A549 (cell line): ENCODE data around the gene FKTN. TPM values are rescaled to one million over a fixed set of nuclear protein-coding genes. Genes with fewer than 3 reads are reported as not detected.

Experiments used
- ATAC-seq, 2 experiments: fragments of 200-7000 bp in 1 of 2; fragments of >200 bp in 1 of 2; cut with Nextera tagmentation in 1 of 2; cut with Tn5 transposase in 1 of 2; 3 replicates each; pipeline versions ENCODE4 v1.8.0 to v1.9.1; 2018 to 2020; ENCODE audit warnings: mild to moderate bottlenecking in 1 of 2, moderate library complexity in 1 of 2
- CTCF ChIA-PET: fragments of 300-600 bp; sonication (Branson Sonifier 250); formaldehyde crosslinking; extraction: SDS; loops from one replicate; lab custom pipeline; 2021; ENCODE audit warnings: antibody characterized with exemption, inconsistent platforms; lab: Yijun Ruan, JAX
- POLR2A ChIA-PET: fragments of 350-600 bp; formaldehyde crosslinking; extraction: SDS; loops from one replicate; lab custom pipeline; 2021; ENCODE audit warnings: antibody characterized with exemption, inconsistent platforms; lab: Yijun Ruan, JAX
- DNase-seq, 2 experiments: peaks; one replicate each; pipeline versions ENCODE4 v3.0.0 to v3.0.0-alpha.2; 2011 to 2016; ENCODE audit warnings: low read depth in 1 of 2, low spot score in 1 of 2
- FAIRE-seq: peaks from 2 replicates; lab custom pipeline; 2011; peaks lifted over from hg19 to GRCh38; lab: Jason Lieb, UNC
- H3K27ac ChIP-seq, 2 experiments: fragments of >200 bp; sonication (Bioruptor Twin); formaldehyde crosslinking; 3 replicates each; pipeline ENCODE4 v1.5.1; 2016 to 2017
- H3K4me1 ChIP-seq: fragments of >200 bp; sonication (Bioruptor Twin); formaldehyde crosslinking; 3 replicates; pipeline ENCODE4 v1.6.1; 2016
- H3K4me2 ChIP-seq: fragments of >200 bp; sonication (Bioruptor Twin); formaldehyde crosslinking; 3 replicates; pipeline ENCODE4 v1.6.1; 2016
- H3K4me3 ChIP-seq: fragments of >200 bp; sonication (Bioruptor Twin); formaldehyde crosslinking; 3 replicates; pipeline ENCODE4 v1.5.1; 2016
- H3K9me3 ChIP-seq: fragments of >200 bp; sonication (Bioruptor Twin); formaldehyde crosslinking; 3 replicates; pipeline ENCODE4 v1.6.1; 2016
- CHD4 ChIP-seq: fragments of 200-600 bp; sonication (generic); IDR thresholded peaks from 2 replicates; pipeline ENCODE4 v1.6.1; 2016; ENCODE audit warnings: antibody characterized with exemption, mild to moderate bottlenecking, borderline replicate concordance
- EHF ChIP-seq: fragments of 250-450 bp; sonication (Bioruptor Pico); IDR thresholded peaks from 2 replicates; pipeline ENCODE4 v1.5.0; 2020; ENCODE audit warnings: mild to moderate bottlenecking
- ESRRA ChIP-seq: fragments of 150-350 bp; IDR thresholded peaks from 2 replicates; pipeline ENCODE4 v1.6.1; 2014; ENCODE audit warnings: mild to moderate bottlenecking, low read length, borderline replicate concordance
- FOSB ChIP-seq: fragments of 250-450 bp; sonication (Bioruptor Pico); IDR thresholded peaks from 2 replicates; pipeline ENCODE4 v1.5.0; 2020; ENCODE audit warnings: mild to moderate bottlenecking, moderate library complexity
- FOSL2 ChIP-seq, 2 experiments: fragments of 450-650 bp in 1 of 2; fragments of >200 bp in 1 of 2; sonication (Bioruptor Twin) in 1 of 2; formaldehyde crosslinking; IDR thresholded peaks; 2 replicates each; pipeline versions ENCODE4 v1.5.0 to v1.6.1; 2016 to 2020; ENCODE audit warnings: mild to moderate bottlenecking in 1 of 2, moderate library complexity in 1 of 2
- GATA3 ChIP-seq: IDR thresholded peaks from 2 replicates; pipeline ENCODE4 v1.6.1; 2012; ENCODE audit warnings: borderline replicate concordance
- HOXA7 ChIP-seq: fragments of 250-450 bp; sonication (Bioruptor Pico); IDR thresholded peaks from 2 replicates; pipeline ENCODE4 v1.5.0; 2020; ENCODE audit warnings: mild to moderate bottlenecking, moderate library complexity
- HOXB5 ChIP-seq: fragments of 250-450 bp; sonication (Bioruptor Pico); IDR thresholded peaks from 2 replicates; pipeline ENCODE4 v1.5.0; 2020; ENCODE audit warnings: mild to moderate bottlenecking, moderate library complexity
- JUNB ChIP-seq: fragments of >200 bp; sonication (Bioruptor Twin); formaldehyde crosslinking; IDR thresholded peaks from 2 replicates; pipeline ENCODE4 v1.6.1; 2016
- MAFK ChIP-seq: fragments of 450-650 bp; IDR thresholded peaks from 2 replicates; pipeline ENCODE4 v1.6.1; 2014; ENCODE audit not compliant: partially characterized antibody
- POLR2AphosphoS2 ChIP-seq: conservative IDR thresholded peaks from 2 replicates; pipeline ENCODE4 v1.6.1; 2012; ENCODE audit warnings: low read length, improper control_type of control experiment, inconsistent platforms
- RARB ChIP-seq: fragments of 250-450 bp; sonication (Bioruptor Pico); IDR thresholded peaks from 2 replicates; pipeline ENCODE4 v1.8.0; 2021; ENCODE audit warnings: mild to moderate bottlenecking, moderate library complexity
- RCOR1 ChIP-seq: fragments of 150-350 bp; IDR thresholded peaks from 2 replicates; pipeline ENCODE4 v1.6.1; 2014; ENCODE audit warnings: antibody characterized with exemption, low read length, low read depth
- TFCP2L1 ChIP-seq: fragments of 250-450 bp; sonication (Bioruptor Pico); IDR thresholded peaks from 2 replicates; pipeline ENCODE4 v1.5.0; 2021; ENCODE audit warnings: mild to moderate bottlenecking
- TP53 ChIP-seq: fragments of 250-450 bp; sonication (Bioruptor Pico); IDR thresholded peaks from 2 replicates; pipeline ENCODE4 v1.5.0; 2021; ENCODE audit warnings: mild to moderate bottlenecking, moderate library complexity
- ZFP36 ChIP-seq: fragments of 450-650 bp; IDR thresholded peaks from 2 replicates; pipeline ENCODE4 v1.6.1; 2014; ENCODE audit warnings: borderline replicate concordance; ENCODE audit not compliant: partially characterized antibody
- ZSCAN20 ChIP-seq: fragments of 250-450 bp; sonication (Bioruptor Pico); IDR thresholded peaks from 2 replicates; pipeline ENCODE4 v1.8.0; 2022; ENCODE audit warnings: mild to moderate bottlenecking, moderate library complexity
- WGBS: methylation state at CpG from one replicate; pipeline ENCODE4 v1.1.6; 2017; ENCODE audit errors: missing lambda C conversion rate; 5-methylcytosine and 5-hydroxymethylcytosine counted together
- polyA plus RNA-seq, 4 experiments: library from polyadenylated mRNA; depleted of rRNA in 3 of 4; stranded (reverse); fragments of >200 nt; fragmentation: RNase III in 1 of 4; extraction: RNeasy Plus Mini Kit Qiagen cat#74134 plus additional on column Dnase treatment in 1 of 4; gene quantifications; 2 replicates in 3 of 4; 3 replicates in 1 of 4; pipeline ENCODE4 v1.2.3, GENCODE V29; 2011 to 2017
- TF ChIP-seq, protein P1 (sequence below): fragments of 450-650 bp; IDR thresholded peaks from 2 replicates; pipeline ENCODE4 v1.6.1; 2014; ENCODE audit warnings: antibody characterized with exemption
- TF ChIP-seq, protein P2 (sequence below): fragments of 200-600 bp; sonication (generic); IDR thresholded peaks from 2 replicates; pipeline ENCODE4 v1.6.1; 2016; ENCODE audit warnings: antibody characterized with exemption, mild to moderate bottlenecking, moderate library complexity
- TF ChIP-seq, protein P3 (sequence below): IDR thresholded peaks from 2 replicates; pipeline ENCODE4 v1.6.1; 2012

FKTN gene
- polyA plus RNA-seq, 2 of the 4 experiments (the other 2 are of a cell fraction): 10.3 to 21.0 TPM

DNA sequence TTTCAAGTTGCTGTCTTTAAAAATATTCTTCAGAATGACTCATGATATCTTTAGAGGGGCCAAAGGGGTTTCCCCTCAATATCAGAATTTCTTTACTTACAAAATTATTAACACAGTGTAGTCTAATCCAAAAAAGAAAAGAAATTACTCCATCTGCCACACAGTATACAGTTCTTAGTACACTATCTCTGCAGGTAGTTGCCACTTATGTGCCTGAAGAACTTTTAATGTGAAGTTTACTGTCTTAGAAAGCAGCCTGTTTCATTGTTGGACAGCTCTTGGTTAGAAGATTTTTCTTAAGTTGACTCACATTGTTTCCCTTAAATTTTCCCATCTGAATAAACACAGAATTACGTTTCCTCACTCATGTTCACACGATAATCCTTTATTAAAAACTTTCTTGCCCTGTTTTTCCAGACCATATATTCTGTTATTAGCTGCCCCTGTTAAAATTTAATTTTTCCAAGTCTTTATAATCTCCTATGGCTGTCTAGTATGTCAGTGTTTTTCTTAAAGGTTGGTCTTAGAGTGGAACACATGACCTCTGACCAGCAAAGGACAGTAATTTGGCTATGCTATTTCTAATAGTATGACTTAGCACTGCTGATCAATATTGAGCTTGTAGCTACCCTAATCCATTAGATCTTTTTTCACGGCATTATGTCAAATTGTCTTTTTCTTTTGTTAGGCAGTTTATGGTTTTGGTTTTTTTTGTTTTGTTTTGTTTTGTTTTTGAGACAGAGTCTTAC lies 21.8 kb upstream of the FKTN start:
- DNase-seq (no peak), FAIRE-seq (no peak), ATAC-seq (no peak)
- 88% methylated on average over 3 of the region's 3 CpGs for WGBS
- Histone ChIP-seq H3K4me2 (no peak overlapping the region), H3K9me3 (no peaks in the 10 kb centered on the region), H3K4me1 (no peaks in the 10 kb centered on the region), H3K4me3 (no peak overlapping the region), H3K27ac (no peak overlapping the region)
- ChIA-PET CTCF (interaction anchor here (0.5 kb wide), 1 partner anchor 263 kb away, joined by 4 read pairs; no protein-coding TSS in a partner anchor), POLR2A (no interaction called here)
- TF ChIP-seq, protein P1, sequence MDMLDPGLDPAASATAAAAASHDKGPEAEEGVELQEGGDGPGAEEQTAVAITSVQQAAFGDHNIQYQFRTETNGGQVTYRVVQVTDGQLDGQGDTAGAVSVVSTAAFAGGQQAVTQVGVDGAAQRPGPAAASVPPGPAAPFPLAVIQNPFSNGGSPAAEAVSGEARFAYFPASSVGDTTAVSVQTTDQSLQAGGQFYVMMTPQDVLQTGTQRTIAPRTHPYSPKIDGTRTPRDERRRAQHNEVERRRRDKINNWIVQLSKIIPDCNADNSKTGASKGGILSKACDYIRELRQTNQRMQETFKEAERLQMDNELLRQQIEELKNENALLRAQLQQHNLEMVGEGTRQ: no peak
- TF ChIP-seq FOSB (CRISPR knock-in tag) (no peak), TP53 (CRISPR knock-in tag) (no peak), HOXA7 (CRISPR knock-in tag) (no peak), MAFK (no peak), ZFP36 (no peak), POLR2AphosphoS2 (no peak), RARB (CRISPR knock-in tag) (no peak)
- TF ChIP-seq, protein P2, sequence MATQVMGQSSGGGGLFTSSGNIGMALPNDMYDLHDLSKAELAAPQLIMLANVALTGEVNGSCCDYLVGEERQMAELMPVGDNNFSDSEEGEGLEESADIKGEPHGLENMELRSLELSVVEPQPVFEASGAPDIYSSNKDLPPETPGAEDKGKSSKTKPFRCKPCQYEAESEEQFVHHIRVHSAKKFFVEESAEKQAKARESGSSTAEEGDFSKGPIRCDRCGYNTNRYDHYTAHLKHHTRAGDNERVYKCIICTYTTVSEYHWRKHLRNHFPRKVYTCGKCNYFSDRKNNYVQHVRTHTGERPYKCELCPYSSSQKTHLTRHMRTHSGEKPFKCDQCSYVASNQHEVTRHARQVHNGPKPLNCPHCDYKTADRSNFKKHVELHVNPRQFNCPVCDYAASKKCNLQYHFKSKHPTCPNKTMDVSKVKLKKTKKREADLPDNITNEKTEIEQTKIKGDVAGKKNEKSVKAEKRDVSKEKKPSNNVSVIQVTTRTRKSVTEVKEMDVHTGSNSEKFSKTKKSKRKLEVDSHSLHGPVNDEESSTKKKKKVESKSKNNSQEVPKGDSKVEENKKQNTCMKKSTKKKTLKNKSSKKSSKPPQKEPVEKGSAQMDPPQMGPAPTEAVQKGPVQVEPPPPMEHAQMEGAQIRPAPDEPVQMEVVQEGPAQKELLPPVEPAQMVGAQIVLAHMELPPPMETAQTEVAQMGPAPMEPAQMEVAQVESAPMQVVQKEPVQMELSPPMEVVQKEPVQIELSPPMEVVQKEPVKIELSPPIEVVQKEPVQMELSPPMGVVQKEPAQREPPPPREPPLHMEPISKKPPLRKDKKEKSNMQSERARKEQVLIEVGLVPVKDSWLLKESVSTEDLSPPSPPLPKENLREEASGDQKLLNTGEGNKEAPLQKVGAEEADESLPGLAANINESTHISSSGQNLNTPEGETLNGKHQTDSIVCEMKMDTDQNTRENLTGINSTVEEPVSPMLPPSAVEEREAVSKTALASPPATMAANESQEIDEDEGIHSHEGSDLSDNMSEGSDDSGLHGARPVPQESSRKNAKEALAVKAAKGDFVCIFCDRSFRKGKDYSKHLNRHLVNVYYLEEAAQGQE: no peak

DNA sequence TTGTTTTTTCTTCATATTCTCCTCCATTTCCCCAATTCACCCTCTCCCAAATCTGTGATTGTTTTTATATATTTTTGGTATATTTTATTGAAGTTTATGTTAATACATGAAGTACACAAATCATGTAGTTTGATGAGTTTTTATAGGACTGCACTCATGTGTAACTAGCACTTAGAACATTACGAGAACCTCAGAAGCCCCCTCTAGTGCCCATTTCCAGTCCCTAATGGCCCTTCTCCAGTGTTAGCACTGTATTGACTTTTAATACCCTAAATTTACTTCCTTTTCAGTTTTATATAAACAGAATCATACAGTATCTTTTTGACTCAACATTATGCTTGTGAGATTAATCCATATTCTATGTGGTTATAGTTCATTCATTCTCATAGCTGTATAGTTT lies 18.5 kb upstream of the FKTN start:
- 100% methylated on average over 1 of the region's 1 CpG for WGBS
- DNase-seq: peak in 1 of 2 experiments; percentile 24

DNA sequence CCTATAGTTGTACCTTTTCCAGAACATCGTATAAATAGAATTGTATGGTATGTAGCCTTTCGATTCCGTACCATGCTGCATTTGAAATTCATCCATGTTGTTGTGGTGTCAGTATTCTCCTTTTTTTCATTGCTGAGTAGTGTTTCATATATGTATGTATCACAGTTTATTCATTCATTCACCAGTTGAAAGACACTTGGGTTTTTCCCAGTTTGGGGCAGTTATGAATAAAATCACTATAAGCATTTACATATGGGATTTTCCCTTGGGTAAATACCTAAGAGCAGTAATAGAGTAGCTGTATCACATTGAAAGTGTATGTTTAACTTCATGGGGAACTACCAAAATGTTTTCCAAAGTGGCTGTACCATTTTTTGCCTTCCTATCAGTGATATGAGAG lies 16.1 kb upstream of the FKTN start:
- POLR2A ChIA-PET: no interaction called here
- Histone ChIP-seq H3K4me3 (no peak overlapping the region), H3K4me2 (no peak overlapping the region), H3K9me3 (no peaks in the 10 kb centered on the region), H3K4me1 (no peaks in the 10 kb centered on the region), H3K27ac (no peak overlapping the region)
- CTCF ChIA-PET: no interaction called here
- FAIRE-seq (no peak), DNase-seq (no peak), ATAC-seq (no peak)
- WGBS: 91% methylated on average over 3 of the region's 3 CpGs
- TF ChIP-seq, protein P1: no peak
- TF ChIP-seq, protein P2: no peak
- TF ChIP-seq EHF (CRISPR knock-in tag) (no peak), HOXA7 (CRISPR knock-in tag) (no peak), FOSB (CRISPR knock-in tag) (no peak), RCOR1 (no peak), TFCP2L1 (CRISPR knock-in tag) (no peak), HOXB5 (CRISPR knock-in tag) (no peak), FOSL2 (IDR thresholded peaks at IDR 0.05) (no peak), FOSL2 (CRISPR knock-in tag; IDR thresholded peaks at IDR 0.05) (no peak), GATA3 (no peak), ESRRA (no peak), CHD4 (no peak), ZSCAN20 (CRISPR knock-in tag) (no peak)

More for the DNA sequence above, 18.5 kb upstream of the FKTN start:
- no peak overlapping the region for H3K4me3 ChIP-seq
- CTCF ChIA-PET: no interaction called here
- POLR2A ChIA-PET: no interaction called here
- TF ChIP-seq RARB (CRISPR knock-in tag) (no peak), ZFP36 (no peak), JUNB (no peak), FOSL2 (IDR thresholded peaks at IDR 0.05) (no peak), FOSL2 (CRISPR knock-in tag; IDR thresholded peaks at IDR 0.05) (no peak)
- TF ChIP-seq, protein P3, sequence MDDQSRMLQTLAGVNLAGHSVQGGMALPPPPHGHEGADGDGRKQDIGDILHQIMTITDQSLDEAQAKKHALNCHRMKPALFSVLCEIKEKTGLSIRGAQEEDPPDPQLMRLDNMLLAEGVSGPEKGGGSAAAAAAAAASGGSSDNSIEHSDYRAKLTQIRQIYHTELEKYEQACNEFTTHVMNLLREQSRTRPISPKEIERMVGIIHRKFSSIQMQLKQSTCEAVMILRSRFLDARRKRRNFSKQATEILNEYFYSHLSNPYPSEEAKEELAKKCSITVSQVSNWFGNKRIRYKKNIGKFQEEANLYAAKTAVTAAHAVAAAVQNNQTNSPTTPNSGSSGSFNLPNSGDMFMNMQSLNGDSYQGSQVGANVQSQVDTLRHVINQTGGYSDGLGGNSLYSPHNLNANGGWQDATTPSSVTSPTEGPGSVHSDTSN: no peak
- no peaks in the 10 kb centered on the region for H3K4me1 ChIP-seq
- no peak for ATAC-seq
- no peak for FAIRE-seq
- no peak overlapping the region for H3K27ac ChIP-seq
- H3K9me3 ChIP-seq: no peaks in the 10 kb centered on the region
- H3K4me2 ChIP-seq: no peak overlapping the region
